Ovary (tissue), 9 donors: ENCODE measurements around the gene TMPRSS12. TPM values are rescaled to one million over a fixed set of nuclear protein-coding genes. Genes with fewer than 3 reads are reported as not detected.
"Not testable (repeated sequence)": the region's sequence is repeated elsewhere in the genome, so short reads cannot be mapped to it uniquely, and the experiment has no call there.

ENCODE experiments used
- DNase-seq, 5 donors: peaks; one replicate each; pipeline ENCODE4 v3.0.0-alpha.2; 2019 to 2020
- H3K27ac ChIP-seq, 2 donors: fragments of 200-600 bp; one replicate each; pipeline versions ENCODE4 v1.5.1 to v1.8.0; 2019 to 2022
- H3K27me3 ChIP-seq: fragments of 200-600 bp; one replicate; pipeline ENCODE4 v1.8.0; 2022
- H3K36me3 ChIP-seq: fragments of 200-600 bp; sonication (generic); one replicate; pipeline ENCODE4 v1.5.1; 2019
- H3K4me1 ChIP-seq: one replicate; pipeline ENCODE4 v1.8.1; 2013; ENCODE audit warnings: mild to moderate bottlenecking, moderate library complexity; ENCODE audit not compliant: insufficient read depth
- H3K4me3 ChIP-seq: fragments of 200-600 bp; sonication (generic); one replicate; pipeline ENCODE4 v1.5.1; 2017
- H3K9me3 ChIP-seq, 2 donors: fragments of 200-600 bp in 1 of 2; sonication (generic) in 1 of 2; one replicate each; pipeline versions ENCODE4 v1.5.1 to v1.8.1; 2013 to 2019; ENCODE audit warnings: mild to moderate bottlenecking in 1 of 2, moderate library complexity in 1 of 2
- EP300 ChIP-seq: sonication (generic); formaldehyde crosslinking; IDR thresholded peaks from one replicate; pipeline ENCODE4 v1.6.1; 2017; ENCODE audit warnings: antibody characterized with exemption
- POLR2A ChIP-seq: fragments of 450-650 bp; IDR thresholded peaks from one replicate; pipeline ENCODE4 v1.6.1; 2017; ENCODE audit warnings: antibody characterized with exemption, mild to moderate bottlenecking, moderate library complexity
- WGBS, 3 donors: extraction: QIAGEN DNeasy Blood & Tissue Kit in 1 of 3; methylation state at CpG; one replicate each; pipeline versions ENCODE4 v1.1.5 to v1.1.7; 2013 to 2017; 5-methylcytosine and 5-hydroxymethylcytosine counted together
- intact Hi-C, 4 donors: fragments of 100-400 bp; cut with DNase I; formaldehyde crosslinking; loops; one replicate each; pipeline versions ENCODE4 v1.11.0 to v1.15.1; 2022 to 2023
- polyA plus RNA-seq, 2 donors: library from polyadenylated mRNA; stranded (reverse); fragments of 200-250 nt in 1 of 2; fragments of 350-450 nt in 1 of 2; fragmentation: Illumina TruSeq in 1 of 2; extraction: RNeasy Lipid Tissue Mini Kit (QIAGEN cat#74804) in 1 of 2; gene quantifications; one replicate each; pipeline ENCODE4 v1.2.3, GENCODE V29; 2013 to 2014
- total RNA-seq, 7 donors: library from RNA; depleted of rRNA in 2 of 7; stranded (reverse); fragments of >200 nt in 2 of 7; fragmentation: NEBNext Ultra II Directional in 3 of 7; extraction: Animal tissue kit (Norgen Biotek cat#: 25700) in 3 of 7; gene quantifications; one replicate each; pipeline versions ENCODE4 v1.1.0 to v1.2.4, GENCODE V29; 2016 to 2023
- TF ChIP-seq, protein P1 (sequence below), 3 donors: fragments of 450-650 bp in 2 of 3; fragments of 200-600 bp in 1 of 3; IDR thresholded peaks; one replicate each; pipeline versions ENCODE4 v1.5.1 to v1.8.0; 2016 to 2022; ENCODE audit warnings: antibody characterized with exemption in 3 of 3, mild to moderate bottlenecking in 1 of 3
- donor health status: DM: no; HTN: no; CAD: no; lungs with moderate emphysema.
- donor health status: DM: no; HTN: no; CAD: no.
- donor health status: Bipolar disorder and iron deficiency.
- donor health status: DM: yes; HTN: yes; CAD: no.
- donor health status: DM: no; HTN: no; CAD: no.
- donor health status: DM: yes; HTN: yes; CAD: no.

TMPRSS12 gene
- total and polyA plus RNA-seq, 9 donors: not detected

DNA sequence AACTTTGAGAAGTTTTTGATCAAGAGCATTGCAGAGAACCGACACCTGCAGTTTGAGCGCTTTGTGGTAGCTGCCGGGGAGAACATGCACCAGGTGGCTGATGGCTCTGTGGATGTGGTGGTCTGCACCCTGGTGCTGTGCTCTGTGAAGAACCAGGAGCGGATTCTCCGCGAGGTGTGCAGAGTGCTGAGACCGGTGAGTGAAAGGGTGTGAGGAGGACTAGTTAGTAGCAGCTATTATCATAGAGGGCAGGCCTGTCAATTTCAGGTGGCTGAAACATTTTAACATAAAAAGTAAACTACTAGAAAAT lies 82.6 kb downstream of the TMPRSS12 start:
- peak overlapping the region; percentile 18 to 29 for H3K27ac ChIP-seq
- peak overlapping the region; percentile 69 for H3K4me3 ChIP-seq
- no peaks in the 10 kb centered on the region for H3K36me3 ChIP-seq
- DNase-seq: peak in 1 of 5 donors; percentile 23
- WGBS, 3 donors: 1 to 5% (median 2%) methylated on average over 7 of the region's 7 CpGs
- intact Hi-C loops: loop anchor here in 2 of 4 donors (10.0 kb wide), 1 partner anchor 60 kb away; no protein-coding TSS in a partner anchor
- H3K27me3 ChIP-seq: no peaks in the 10 kb centered on the region
- TF ChIP-seq, protein P1, sequence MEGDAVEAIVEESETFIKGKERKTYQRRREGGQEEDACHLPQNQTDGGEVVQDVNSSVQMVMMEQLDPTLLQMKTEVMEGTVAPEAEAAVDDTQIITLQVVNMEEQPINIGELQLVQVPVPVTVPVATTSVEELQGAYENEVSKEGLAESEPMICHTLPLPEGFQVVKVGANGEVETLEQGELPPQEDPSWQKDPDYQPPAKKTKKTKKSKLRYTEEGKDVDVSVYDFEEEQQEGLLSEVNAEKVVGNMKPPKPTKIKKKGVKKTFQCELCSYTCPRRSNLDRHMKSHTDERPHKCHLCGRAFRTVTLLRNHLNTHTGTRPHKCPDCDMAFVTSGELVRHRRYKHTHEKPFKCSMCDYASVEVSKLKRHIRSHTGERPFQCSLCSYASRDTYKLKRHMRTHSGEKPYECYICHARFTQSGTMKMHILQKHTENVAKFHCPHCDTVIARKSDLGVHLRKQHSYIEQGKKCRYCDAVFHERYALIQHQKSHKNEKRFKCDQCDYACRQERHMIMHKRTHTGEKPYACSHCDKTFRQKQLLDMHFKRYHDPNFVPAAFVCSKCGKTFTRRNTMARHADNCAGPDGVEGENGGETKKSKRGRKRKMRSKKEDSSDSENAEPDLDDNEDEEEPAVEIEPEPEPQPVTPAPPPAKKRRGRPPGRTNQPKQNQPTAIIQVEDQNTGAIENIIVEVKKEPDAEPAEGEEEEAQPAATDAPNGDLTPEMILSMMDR (IDR thresholded peaks at IDR 0.05): no peak
- TF ChIP-seq POLR2A (no peak), EP300 (no peak)
- no peaks in the 10 kb centered on the region for H3K9me3 ChIP-seq
- H3K4me1 ChIP-seq: peaks cover 9% of the 10 kb centered on the region

DNA sequence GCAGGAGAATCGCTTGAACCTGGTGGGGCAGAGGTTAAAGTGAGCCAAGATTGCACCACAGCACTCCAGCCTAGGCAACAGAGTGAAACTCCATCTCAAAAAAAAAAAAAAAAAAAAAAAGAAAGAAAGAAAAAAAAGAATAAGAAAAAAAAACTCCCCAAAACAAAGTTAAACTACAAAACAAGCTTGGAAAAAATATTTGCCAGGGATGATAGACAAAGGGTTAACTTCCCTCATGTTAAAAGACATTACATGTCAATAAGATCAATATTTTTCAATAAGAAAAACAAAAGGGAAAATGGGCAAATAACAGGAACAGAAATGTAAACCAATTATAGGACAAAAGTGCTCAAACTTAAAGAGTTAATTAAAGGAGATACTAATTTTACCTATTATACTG lies 83.2 kb downstream of the TMPRSS12 start:
- Histone ChIP-seq H3K4me3 (peak overlapping the region; percentile 69), H3K9me3 (no peaks in the 10 kb centered on the region), H3K36me3 (no peaks in the 10 kb centered on the region), H3K4me1 (peaks cover 9% of the 10 kb centered on the region), H3K27me3 (no peaks in the 10 kb centered on the region), H3K27ac (peak overlapping the region in 1 of 2 donors; percentile 18)
- 28 to 47% (median 31%) methylated on average over 1 of the region's 1 CpG for WGBS, 3 donors
- intact Hi-C loops: loop anchor here in 2 of 4 donors (10.0 kb wide), 1 partner anchor 59 kb away; no protein-coding TSS in a partner anchor
- TF ChIP-seq, protein P1 (IDR thresholded peaks at IDR 0.05): no peak
- TF ChIP-seq EP300 (no peak), POLR2A (no peak)
- DNase-seq: no peak

DNA sequence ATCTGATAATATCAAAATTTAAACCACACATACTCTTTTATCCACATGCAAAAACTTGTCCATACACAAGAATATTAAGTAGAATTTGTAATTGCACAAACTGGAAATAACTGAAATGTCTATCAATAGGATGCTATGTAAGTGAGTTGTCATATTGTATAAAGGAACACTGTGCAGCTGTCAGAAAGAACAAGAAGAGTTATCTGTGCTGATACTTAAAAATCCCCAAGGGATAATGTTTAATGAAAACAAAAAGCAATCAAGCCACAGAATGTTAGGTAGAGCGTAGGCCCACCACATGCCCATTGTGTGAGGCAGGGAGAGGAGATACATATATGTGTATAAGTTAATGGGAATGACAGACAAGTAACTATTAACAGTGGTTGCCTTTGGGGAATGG lies 83.7 kb downstream of the TMPRSS12 start:
- DNase-seq: no peak
- Histone ChIP-seq H3K27me3 (no peaks in the 10 kb centered on the region), H3K27ac (peak overlapping the region in 1 of 2 donors; percentile 18), H3K9me3 (no peaks in the 10 kb centered on the region), H3K4me3 (peak overlapping the region; percentile 69), H3K36me3 (no peaks in the 10 kb centered on the region), H3K4me1 (peaks cover 9% of the 10 kb centered on the region)
- TF ChIP-seq, protein P1 (IDR thresholded peaks at IDR 0.05): no peak
- TF ChIP-seq POLR2A: no peak
- TF ChIP-seq EP300: no peak
- intact Hi-C loops: loop anchor here in 2 of 4 donors (10.0 kb wide), 1 partner anchor 58 kb away; no protein-coding TSS in a partner anchor
- 12 to 23% (median 12%) methylated on average over 1 of the region's 1 CpG for WGBS, 3 donors

DNA sequence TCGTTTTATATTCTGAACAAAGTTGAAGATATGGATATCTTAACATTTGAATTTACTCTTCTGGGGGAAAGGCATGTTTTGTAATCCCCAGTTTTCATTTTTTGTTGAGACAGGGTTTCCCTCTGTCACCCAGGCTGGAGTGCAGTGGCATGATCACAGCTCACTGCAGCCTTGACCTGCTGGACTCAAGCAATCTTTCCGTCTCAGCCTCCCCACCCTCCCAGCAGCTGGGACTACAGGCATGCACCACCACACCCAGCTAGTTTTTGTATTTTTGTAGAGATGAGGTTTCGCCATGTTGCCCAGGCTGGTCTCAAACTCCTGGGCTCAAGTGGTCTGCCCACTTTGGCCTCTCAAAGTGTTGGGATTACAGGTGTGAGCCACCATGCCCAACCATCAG lies 84.2 kb downstream of the TMPRSS12 start:
- WGBS, 3 donors: 10 to 21% (median 20%) methylated on average over 3 of the region's 3 CpGs
- intact Hi-C loops: loop anchor here in 2 of 4 donors (10.0 kb wide), 1 partner anchor 58 kb away; no protein-coding TSS in a partner anchor
- H3K27me3 ChIP-seq, H3K36me3 ChIP-seq, H3K27ac ChIP-seq, H3K9me3 ChIP-seq, DNase-seq, H3K4me1 ChIP-seq: not testable (repeated sequence)
- peak overlapping the region; percentile 69 for H3K4me3 ChIP-seq

DNA sequence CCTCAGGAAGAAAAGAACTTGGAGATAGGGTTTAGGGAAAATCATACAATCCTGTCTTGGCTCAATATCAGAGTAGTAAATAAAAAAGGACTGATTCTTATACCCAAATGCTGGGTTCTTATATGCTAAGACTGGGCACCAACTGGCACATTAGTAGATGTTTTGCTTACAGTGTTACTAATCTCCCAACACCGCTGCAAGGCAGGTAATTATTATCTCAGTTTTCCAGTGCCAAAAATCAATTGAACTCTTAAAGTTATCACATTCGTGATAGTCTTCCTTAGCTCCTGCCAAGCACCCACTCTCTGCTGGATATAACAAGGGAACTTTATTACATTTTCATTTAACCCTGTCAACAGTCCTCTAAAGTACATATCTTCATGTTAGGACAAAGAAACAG lies 84.6 kb downstream of the TMPRSS12 start:
- no peak for DNase-seq
- TF ChIP-seq EP300 (no peak), POLR2A (no peak)
- TF ChIP-seq, protein P1 (IDR thresholded peaks at IDR 0.05): no peak
- H3K4me3 ChIP-seq: peak overlapping the region; percentile 69
- no peaks in the 10 kb centered on the region for H3K27me3 ChIP-seq
- no peaks in the 10 kb centered on the region for H3K9me3 ChIP-seq
- peaks cover 6% of the 10 kb centered on the region for H3K4me1 ChIP-seq
- no peak overlapping the region for H3K27ac ChIP-seq
- intact Hi-C loops: loop anchor here in 2 of 4 donors (10.0 kb wide), 1 partner anchor 57 kb away; no protein-coding TSS in a partner anchor
- 6 to 10% (median 8%) methylated on average over 2 of the region's 2 CpGs for WGBS, 3 donors
- no peaks in the 10 kb centered on the region for H3K36me3 ChIP-seq
